GM18508 (cell line): ENCODE measurements around the gene FBXL19.

ENCODE experiments used
- ATAC-seq: cut with Tn5 transposase; IDR thresholded peaks from one replicate; pipeline ENCODE4 v1.9.1; 2021; ENCODE audit warnings: moderate number of reproducible peaks; ENCODE audit not compliant: insufficient read depth, unreplicated experiment

FBXL19 gene

DNA sequence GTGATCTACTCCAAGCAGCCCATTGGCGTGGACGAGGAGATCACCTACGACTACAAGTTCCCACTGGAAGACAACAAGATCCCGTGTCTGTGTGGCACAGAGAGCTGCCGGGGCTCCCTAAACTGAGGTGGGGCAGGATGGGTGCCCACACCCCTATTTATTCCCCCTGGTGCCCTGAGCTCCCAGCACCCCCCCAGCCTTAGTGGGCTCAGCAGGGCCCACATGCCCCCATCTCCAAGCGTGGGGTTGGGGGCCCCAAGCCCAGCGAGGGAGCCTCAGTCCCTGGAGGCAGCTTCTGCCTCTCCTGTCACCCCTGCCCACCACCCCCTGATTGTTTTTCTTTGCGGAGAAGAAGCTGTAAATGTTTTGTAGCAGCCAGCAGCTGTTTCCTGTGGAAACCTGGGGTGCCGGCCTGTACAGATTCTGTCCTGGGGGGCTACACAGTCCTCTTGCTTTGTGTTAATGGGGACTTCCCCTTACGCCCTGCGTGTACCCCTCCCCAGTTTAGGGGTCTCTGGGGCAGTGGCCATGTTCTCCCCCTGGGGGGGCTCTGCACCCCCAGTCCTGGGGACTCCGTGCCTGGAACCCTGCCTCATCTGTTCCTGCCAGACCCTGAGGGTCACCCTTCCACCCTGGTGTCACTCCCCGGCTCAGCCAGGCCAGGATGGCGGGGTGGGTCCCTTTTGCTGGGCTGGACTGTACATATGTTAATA lies 60.7 kb downstream of the FBXL19 start:
- ATAC-seq, result no peak

DNA sequence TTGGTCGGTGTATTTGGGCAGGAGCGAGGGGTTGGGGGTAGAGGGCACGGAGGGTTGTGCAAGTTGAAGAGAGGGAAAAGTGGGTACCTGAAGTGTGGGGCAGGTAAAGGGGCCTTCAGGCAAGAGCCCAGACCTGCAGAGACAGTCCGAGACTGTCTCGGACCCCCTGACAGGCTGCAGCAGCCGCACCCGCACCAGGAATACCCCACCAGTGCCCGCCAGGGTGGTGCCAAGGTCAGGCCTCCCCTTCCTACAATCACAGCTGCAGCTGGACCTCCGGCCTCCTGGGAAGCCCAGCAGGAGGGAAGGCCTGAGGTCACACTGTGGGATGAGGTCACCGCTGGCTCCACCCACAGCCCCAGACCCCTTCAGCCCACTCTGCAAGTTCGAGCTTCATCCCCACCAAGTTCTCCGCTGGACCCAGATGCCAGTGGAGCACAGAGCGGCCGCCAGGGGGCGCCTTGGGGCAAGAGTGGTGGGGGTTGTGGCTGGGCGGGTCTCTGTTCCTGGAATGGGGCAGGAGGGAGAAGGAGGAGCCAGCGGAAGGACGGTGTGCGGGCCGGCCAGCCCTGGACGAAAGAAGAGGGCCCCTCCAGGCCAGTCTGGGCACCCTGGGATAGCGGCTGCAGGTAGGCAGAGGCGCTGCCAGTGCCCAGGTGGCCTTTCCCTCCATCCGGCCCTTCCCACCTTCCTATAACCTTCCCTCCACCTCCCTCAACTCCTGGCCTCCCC lies 61.5 kb downstream of the FBXL19 start, which contains the start of gene HSD3B7:
HSD3B7 (plus strand) TSS at position 539 of the 732 bp plus-strand sequence. CDS start 452 bp downstream, outside the sequence.
- ATAC-seq, result no peak

GRCh38 chr16:30985401-30986128 lies 62.2 kb downstream of the FBXL19 start:
- no peak for ATAC-seq

DNA sequence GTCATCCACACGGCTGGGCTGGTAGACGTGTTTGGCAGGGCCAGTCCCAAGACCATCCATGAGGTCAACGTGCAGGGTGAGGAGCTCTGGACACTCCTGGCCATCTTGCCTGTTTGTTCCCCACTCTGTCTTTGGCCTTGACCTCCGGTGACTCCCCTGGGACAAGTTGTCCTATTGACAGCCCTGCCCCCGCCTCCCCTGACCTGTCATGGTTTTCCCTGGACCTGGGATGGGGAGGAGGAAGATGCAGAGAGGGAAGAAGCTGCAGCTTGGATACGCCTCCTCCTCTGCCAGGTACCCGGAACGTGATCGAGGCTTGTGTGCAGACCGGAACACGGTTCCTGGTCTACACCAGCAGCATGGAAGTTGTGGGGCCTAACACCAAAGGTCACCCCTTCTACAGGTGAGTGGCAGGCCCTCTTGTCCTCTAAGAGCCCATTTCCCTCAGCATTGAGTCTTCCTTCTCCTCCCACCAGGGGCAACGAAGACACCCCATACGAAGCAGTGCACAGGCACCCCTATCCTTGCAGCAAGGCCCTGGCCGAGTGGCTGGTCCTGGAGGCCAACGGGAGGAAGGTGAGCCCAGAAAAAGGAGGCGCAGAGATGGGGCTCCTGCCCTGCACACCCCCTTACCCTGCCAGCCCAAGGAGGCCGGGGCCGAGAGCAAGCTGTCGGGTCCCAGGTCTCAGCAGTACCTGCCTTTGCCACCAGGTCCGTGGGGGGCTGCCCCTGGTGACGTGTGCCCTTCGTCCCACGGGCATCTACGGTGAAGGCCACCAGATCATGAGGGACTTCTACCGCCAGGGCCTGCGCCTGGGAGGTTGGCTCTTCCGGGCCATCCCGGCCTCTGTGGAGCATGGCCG lies 63.0 kb downstream of the FBXL19 start:
- ATAC-seq, result no peak

DNA sequence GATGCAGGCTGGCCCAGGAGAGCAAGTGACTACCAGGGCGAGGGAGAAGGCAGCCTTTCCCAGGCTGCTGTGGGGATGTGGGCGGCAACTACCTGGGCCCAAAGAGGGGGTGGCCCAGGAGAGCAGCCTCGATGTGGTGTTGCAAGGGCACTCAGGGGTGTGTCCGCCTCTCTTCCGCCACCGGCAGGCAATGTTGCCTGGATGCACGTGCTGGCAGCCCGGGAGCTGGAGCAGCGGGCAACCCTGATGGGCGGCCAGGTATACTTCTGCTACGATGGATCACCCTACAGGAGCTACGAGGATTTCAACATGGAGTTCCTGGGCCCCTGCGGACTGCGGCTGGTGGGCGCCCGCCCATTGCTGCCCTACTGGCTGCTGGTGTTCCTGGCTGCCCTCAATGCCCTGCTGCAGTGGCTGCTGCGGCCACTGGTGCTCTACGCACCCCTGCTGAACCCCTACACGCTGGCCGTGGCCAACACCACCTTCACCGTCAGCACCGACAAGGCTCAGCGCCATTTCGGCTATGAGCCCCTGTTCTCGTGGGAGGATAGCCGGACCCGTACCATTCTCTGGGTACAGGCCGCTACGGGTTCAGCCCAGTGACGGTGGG lies 64.3 kb downstream of the FBXL19 start:
- ATAC-seq, result no peak

DNA sequence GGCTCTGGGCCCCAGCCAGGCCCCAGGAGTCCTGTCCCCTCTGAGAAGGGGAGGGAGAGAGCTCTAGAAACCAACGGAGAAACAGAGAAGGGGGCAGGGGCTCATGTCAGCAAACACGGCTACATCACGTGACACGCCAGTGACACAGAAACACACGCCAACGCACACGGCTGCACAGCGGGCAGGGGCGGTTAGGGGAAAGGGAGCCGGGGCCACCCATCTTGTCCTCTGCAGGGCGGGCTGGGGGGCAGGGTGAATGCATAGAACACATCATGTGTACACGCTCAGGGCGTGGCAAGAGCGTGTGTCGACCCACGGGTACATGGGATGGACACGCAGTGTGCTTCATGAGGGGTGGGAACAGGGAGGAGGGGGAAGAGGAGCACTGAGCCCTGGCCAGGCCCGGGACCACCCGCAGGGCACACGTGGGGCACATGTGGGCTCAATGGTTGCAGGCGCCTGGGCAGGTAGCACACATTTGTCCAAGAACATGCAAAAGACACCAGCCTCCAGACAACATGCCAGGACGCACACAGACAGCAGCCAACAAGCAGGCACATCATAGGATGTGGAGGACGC lies 66.2 kb downstream of the FBXL19 start:
- ATAC-seq, result no peak

- no peak for ATAC-seq
Observed at GRCh38 chr16:30990105-30990504, 66.7 kb downstream of the FBXL19 start.

- ATAC-seq, result no peak
Observed at GRCh38 chr16:30991052-30991451, 67.7 kb downstream of the FBXL19 start.

DNA sequence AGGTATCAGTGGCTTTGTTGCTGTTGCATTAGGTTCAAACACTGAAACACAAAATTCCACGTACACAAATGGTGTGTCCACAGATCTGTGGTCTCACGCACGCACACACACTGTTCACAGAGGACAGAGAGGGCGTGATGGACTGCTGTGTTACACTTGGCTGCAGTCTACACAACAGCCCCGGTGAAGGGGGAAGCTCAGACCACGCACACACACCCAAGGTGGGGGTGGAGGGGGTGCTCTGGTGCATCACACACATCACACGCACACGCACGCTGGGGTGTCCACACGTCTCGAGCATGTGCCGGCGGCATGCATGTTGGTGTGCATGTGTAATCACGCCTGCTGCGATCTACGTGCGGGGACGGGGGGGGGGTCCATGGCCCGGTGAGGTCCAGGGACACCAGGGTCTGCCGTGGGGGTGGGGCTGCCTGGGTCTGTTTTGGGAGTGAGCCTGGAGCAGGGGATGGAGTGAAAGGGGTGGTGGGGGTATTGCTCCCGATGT lies 69.0 kb downstream of the FBXL19 start:
- ATAC-seq, result no peak

- ATAC-seq, result no peak
Observed at GRCh38 chr16:30992931-30993816, 69.8 kb downstream of the FBXL19 start.

- ATAC-seq, result no peak
Observed at GRCh38 chr16:30995927-30996323, 72.6 kb downstream of the FBXL19 start.

DNA sequence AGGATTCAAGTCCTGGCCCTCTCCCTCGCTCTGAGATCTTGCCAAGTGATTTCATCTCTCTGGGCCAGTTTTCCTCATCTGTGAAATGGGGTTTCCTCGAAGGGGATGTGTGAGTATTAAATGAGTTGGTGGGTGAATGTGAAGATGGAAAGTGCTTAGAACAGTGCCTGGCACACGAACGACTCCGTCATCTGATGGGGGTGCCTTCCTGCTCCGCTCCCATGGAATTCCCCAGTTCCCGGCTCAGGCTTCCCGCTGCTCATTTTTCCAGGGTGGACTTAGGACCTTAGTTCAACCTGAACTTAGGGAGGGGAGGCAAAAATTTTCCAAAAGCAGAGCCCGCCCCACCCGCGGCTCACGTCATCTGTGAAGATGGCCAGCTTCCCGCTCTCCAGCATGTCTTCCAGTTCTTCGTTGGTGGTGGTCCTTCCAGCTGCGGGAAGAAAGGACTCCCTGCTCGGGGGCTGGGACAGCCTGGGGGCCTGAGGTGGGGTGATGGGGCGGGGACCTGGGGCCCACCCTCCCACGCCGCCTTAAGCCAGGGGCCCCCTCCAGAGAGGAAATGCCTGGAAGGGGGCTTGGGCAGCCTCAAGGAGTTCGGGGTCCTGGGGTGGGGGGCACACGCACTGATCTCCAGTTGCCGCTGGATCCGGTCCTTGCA lies 73.1 kb downstream of the FBXL19 start:
- ATAC-seq, result no peak

GRCh38 chr16:30996985-30997724 lies 73.8 kb downstream of the FBXL19 start:
- no peak for ATAC-seq

GRCh38 chr16:30997725-30998711 lies 74.6 kb downstream of the FBXL19 start:
- ATAC-seq, result no peak
